Measurements from ENCODE around the gene AEBP2. TPM values are rescaled to one million over a fixed set of nuclear protein-coding genes. Genes with fewer than 3 reads are reported as not detected.

Gene AEBP2
- total RNA-seq, 1 experiment from 2014 or later, result 31.6 TPM

DNA sequence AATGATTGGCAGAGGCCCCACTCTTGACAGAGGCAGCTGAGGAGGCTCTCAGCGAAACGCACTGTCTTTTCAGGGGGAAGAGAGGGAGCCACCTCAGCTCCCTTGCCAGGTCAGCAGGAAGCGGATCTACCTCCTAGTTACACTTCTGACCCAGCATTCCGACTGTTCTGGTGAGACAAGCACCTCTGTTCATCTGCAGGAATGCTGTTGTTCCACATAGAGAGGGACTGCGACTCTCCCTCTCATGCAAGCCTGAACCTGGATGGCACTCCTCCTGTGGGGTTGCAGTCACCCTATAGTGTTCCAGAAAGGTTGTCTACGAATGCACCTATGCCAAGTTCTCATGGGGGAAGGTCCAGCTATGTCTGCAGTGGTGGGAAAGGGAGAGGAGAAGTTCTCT lies 37.1 kb upstream of the AEBP2 start:
- Histone ChIP-seq H3K79me2 (ENCODE audit: low read length) (no peaks in the 10 kb centered on the region), H3K4me1 (ENCODE audit: low read length) (no peaks in the 10 kb centered on the region), H3K36me3 (ENCODE audit: insufficient read depth, low read length) (no peaks in the 10 kb centered on the region), H3K9ac (ENCODE audit: low read length) (no peak overlapping the region), H3K4me3 (ENCODE audit: low read length) (no peak overlapping the region), H3K27me3 (ENCODE audit: low read length) (no peaks in the 10 kb centered on the region), H3K9me3 (ENCODE audit: low read length) (no peaks in the 10 kb centered on the region), H3K9me2 (replicated peaks; ENCODE audit: insufficient read depth, low read length) (no peaks in the 10 kb centered on the region), H3K27ac (ENCODE audit: low read length) (no peak overlapping the region), H3K4me2 (ENCODE audit: low read depth, low read length, poor library complexity, severe bottlenecking) (no peak overlapping the region), H4K20me1 (ENCODE audit: insufficient read depth, low read depth, low read length) (no peaks in the 10 kb centered on the region), H2AFZ (ENCODE audit: low read length) (no peak overlapping the region)
- no peak for DNase-seq

DNA sequence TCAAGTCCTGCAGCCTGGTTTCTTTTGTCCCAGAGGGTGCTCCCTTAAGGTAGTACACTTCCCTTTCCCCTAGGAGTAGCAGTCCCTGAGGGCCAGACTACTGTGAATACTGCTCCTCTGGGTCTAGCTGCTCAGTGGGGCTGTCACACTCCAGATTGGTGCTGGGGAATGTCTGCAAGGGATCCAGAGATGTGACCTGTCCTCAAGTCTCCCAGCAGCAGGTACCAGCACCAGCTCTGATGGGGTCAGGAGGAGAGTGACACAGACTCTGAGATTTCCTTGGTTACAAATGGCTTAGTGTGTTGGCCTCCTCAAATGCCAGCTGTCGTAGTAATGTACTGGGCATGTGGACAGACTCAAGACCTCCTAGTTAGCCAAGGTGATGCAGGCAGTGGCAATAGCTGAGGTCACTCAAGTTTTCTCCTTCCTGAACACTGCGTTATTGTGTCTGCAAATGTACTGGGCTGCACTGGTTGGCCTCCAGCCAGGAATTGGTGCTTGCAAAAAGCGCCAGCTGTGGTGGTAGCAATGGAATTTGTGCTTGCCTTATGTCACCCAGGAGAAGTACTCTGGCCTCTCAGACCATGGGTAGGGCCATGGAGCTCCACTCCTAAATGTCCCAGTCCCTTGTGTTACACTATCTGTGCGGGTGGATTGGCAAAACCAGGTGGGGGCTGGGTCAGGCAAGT lies 36.4 kb upstream of the AEBP2 start:
- H3K79me2 ChIP-seq (ENCODE audit: low read length), result no peaks in the 10 kb centered on the region
- H3K27ac ChIP-seq (ENCODE audit: low read length), result no peak overlapping the region
- no peaks in the 10 kb centered on the region for H3K9me3 ChIP-seq (ENCODE audit: low read length)
- H3K4me1 ChIP-seq (ENCODE audit: low read length), result no peaks in the 10 kb centered on the region
- H3K36me3 ChIP-seq (ENCODE audit: insufficient read depth, low read length), result no peaks in the 10 kb centered on the region
- no peak overlapping the region for H3K4me3 ChIP-seq (ENCODE audit: low read length)
- no peaks in the 10 kb centered on the region for H4K20me1 ChIP-seq (ENCODE audit: insufficient read depth, low read depth, low read length)
- H3K9me2 ChIP-seq (replicated peaks; ENCODE audit: insufficient read depth, low read length), result no peaks in the 10 kb centered on the region
- H3K27me3 ChIP-seq (ENCODE audit: low read length), result no peaks in the 10 kb centered on the region
- no peak for DNase-seq
- no peak overlapping the region for H3K4me2 ChIP-seq (ENCODE audit: low read depth, low read length, poor library complexity, severe bottlenecking)
- no peak overlapping the region for H3K9ac ChIP-seq (ENCODE audit: low read length)
- no peak overlapping the region for H2AFZ ChIP-seq (ENCODE audit: low read length)

DNA sequence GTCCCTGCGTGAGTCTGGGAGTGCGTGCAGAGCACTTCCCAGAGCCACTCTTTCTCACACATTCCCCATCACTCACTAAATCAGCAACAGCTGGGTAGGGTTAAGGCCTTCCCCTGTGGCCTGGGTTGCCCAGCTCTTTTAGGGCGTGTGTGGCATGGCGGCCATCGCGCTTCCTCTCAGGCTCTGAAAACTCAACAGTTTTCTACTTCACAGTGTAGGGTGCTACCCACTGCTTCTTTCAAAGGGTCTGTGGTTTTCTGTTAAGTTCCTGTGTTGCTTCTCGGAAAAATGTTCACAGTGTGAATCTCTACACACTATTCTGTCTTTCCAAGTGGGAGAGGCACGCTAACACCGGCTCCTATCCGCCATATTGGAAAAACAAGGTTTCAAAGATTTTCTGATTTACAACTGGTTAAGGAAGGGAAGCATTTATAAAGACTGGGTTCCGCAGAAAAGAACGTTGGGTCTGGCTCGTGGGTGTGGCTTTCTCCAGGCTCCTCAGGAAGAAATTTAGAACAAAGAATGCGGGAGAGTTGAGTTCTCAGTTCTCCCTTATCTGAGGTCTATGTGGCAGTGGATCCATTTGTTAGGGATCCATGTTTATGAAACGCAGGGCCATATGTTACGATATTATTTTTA lies 34.9 kb upstream of the AEBP2 start:
- Histone ChIP-seq H3K27ac (ENCODE audit: low read length) (no peak overlapping the region), H3K27me3 (ENCODE audit: low read length) (no peaks in the 10 kb centered on the region), H2AFZ (ENCODE audit: low read length) (no peak overlapping the region), H3K4me3 (ENCODE audit: low read length) (no peak overlapping the region), H3K4me1 (ENCODE audit: low read length) (no peaks in the 10 kb centered on the region), H3K36me3 (ENCODE audit: insufficient read depth, low read length) (no peaks in the 10 kb centered on the region), H3K9me2 (replicated peaks; ENCODE audit: insufficient read depth, low read length) (no peaks in the 10 kb centered on the region), H3K9ac (ENCODE audit: low read length) (no peak overlapping the region), H4K20me1 (ENCODE audit: insufficient read depth, low read depth, low read length) (no peaks in the 10 kb centered on the region), H3K79me2 (ENCODE audit: low read length) (no peaks in the 10 kb centered on the region), H3K4me2 (ENCODE audit: low read depth, low read length, poor library complexity, severe bottlenecking) (no peak overlapping the region), H3K9me3 (ENCODE audit: low read length) (no peaks in the 10 kb centered on the region)
- no peak for DNase-seq

DNA sequence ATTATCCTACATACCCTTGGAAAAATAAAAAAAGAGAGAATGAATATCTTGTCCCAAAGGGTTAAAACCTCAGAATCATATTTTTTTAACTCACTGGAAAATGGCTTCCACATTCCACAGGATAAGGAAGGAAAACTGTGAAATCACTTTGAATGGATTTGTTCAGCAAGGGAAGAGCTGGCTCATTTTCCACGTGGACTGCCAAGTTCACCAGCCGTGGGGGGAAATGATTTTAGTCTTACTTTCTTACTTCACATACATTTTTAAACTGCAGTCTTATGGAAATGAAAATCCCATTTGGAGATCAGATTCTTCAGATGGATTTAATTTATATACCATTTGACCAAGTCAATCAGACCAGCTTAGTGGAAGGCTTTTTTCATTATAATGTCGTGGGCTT lies 29.9 kb upstream of the AEBP2 start:
- H3K4me3 ChIP-seq (ENCODE audit: low read length), result no peak overlapping the region
- no peak overlapping the region for H2AFZ ChIP-seq (ENCODE audit: low read length)
- DNase-seq, result no peak
- no peak overlapping the region for H3K4me2 ChIP-seq (ENCODE audit: low read depth, low read length, poor library complexity, severe bottlenecking)
- H3K27ac ChIP-seq (ENCODE audit: low read length), result no peak overlapping the region
- H3K9me3 ChIP-seq (ENCODE audit: low read length), result no peaks in the 10 kb centered on the region
- H4K20me1 ChIP-seq (ENCODE audit: insufficient read depth, low read depth, low read length), result no peaks in the 10 kb centered on the region
- no peak overlapping the region for H3K9ac ChIP-seq (ENCODE audit: low read length)
- H3K9me2 ChIP-seq (replicated peaks; ENCODE audit: insufficient read depth, low read length), result no peaks in the 10 kb centered on the region
- no peaks in the 10 kb centered on the region for H3K4me1 ChIP-seq (ENCODE audit: low read length)
- H3K27me3 ChIP-seq (ENCODE audit: low read length), result no peaks in the 10 kb centered on the region
- H3K36me3 ChIP-seq (ENCODE audit: insufficient read depth, low read length), result no peaks in the 10 kb centered on the region
- no peaks in the 10 kb centered on the region for H3K79me2 ChIP-seq (ENCODE audit: low read length)

DNA sequence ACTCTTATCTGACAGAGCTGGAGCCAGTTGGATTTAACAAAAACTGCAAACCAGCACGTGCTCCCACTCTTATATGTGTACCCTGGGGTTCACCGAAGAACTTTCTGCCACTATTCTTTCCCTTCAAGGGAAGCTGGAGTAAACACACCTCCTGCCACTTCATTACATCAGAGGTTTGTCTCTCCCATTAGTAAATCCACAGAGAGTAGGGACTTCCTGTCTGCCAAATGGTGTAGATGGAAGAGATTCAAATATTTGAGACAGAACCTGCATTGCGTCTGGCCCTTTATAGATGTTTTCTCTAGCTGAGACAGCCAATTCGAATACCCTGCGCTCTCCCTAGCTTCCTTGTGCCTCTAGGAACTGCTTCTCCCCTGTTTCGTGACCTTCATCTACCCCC lies 29.1 kb upstream of the AEBP2 start:
- H3K9me3 ChIP-seq (ENCODE audit: low read length), result no peaks in the 10 kb centered on the region
- H3K4me3 ChIP-seq (ENCODE audit: low read length), result no peak overlapping the region
- no peaks in the 10 kb centered on the region for H4K20me1 ChIP-seq (ENCODE audit: insufficient read depth, low read depth, low read length)

DNA sequence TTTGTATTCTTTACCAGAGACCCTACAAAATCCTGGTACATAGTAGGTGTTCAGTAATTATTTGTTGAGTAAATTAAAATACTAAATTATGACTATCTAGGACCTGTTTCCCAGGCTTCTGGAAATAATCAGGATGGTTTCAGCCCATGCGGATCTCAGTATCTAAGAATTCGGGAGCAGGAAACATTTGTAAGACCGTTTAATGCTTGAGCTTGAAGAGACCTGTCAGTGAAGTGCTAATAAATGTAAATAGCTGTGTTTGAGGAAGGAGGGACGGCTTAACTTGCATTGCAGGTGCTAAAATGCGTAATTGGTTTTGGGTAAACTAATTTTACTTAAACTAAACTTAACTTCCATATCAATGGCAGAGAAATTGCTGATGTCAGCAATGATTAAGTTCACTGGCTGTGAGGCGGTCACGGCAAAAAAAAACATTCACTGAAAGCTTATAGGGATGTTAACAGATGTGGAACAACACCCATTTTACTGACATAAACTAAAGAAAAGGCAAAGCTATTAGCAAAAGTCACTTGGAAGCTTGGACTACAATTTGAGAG lies 28.6 kb upstream of the AEBP2 start:
- no peaks in the 10 kb centered on the region for H3K79me2 ChIP-seq (ENCODE audit: low read length)
- no peak overlapping the region for H3K4me2 ChIP-seq (ENCODE audit: low read depth, low read length, poor library complexity, severe bottlenecking)
- DNase-seq, result no peak
- no peak overlapping the region for H3K4me3 ChIP-seq (ENCODE audit: low read length)
- no peaks in the 10 kb centered on the region for H3K9me2 ChIP-seq (replicated peaks; ENCODE audit: insufficient read depth, low read length)
- H3K27ac ChIP-seq (ENCODE audit: low read length), result no peak overlapping the region
- H3K4me1 ChIP-seq (ENCODE audit: low read length), result no peaks in the 10 kb centered on the region
- no peak overlapping the region for H2AFZ ChIP-seq (ENCODE audit: low read length)
- no peaks in the 10 kb centered on the region for H4K20me1 ChIP-seq (ENCODE audit: insufficient read depth, low read depth, low read length)
- H3K27me3 ChIP-seq (ENCODE audit: low read length), result no peaks in the 10 kb centered on the region
- no peaks in the 10 kb centered on the region for H3K9me3 ChIP-seq (ENCODE audit: low read length)
- H3K9ac ChIP-seq (ENCODE audit: low read length), result no peak overlapping the region
- H3K36me3 ChIP-seq (ENCODE audit: insufficient read depth, low read length), result no peaks in the 10 kb centered on the region

More for the DNA sequence above, 29.1 kb upstream of the AEBP2 start:
- H3K4me1 ChIP-seq (ENCODE audit: low read length), result no peaks in the 10 kb centered on the region
- H3K36me3 ChIP-seq (ENCODE audit: insufficient read depth, low read length), result no peaks in the 10 kb centered on the region
- no peak overlapping the region for H3K9ac ChIP-seq (ENCODE audit: low read length)
- no peak for DNase-seq
- no peaks in the 10 kb centered on the region for H3K9me2 ChIP-seq (replicated peaks; ENCODE audit: insufficient read depth, low read length)
- H3K27ac ChIP-seq (ENCODE audit: low read length), result no peak overlapping the region
- H3K79me2 ChIP-seq (ENCODE audit: low read length), result no peaks in the 10 kb centered on the region
- H2AFZ ChIP-seq (ENCODE audit: low read length), result no peak overlapping the region
- no peak overlapping the region for H3K4me2 ChIP-seq (ENCODE audit: low read depth, low read length, poor library complexity, severe bottlenecking)
- H3K27me3 ChIP-seq (ENCODE audit: low read length), result no peaks in the 10 kb centered on the region

DNA sequence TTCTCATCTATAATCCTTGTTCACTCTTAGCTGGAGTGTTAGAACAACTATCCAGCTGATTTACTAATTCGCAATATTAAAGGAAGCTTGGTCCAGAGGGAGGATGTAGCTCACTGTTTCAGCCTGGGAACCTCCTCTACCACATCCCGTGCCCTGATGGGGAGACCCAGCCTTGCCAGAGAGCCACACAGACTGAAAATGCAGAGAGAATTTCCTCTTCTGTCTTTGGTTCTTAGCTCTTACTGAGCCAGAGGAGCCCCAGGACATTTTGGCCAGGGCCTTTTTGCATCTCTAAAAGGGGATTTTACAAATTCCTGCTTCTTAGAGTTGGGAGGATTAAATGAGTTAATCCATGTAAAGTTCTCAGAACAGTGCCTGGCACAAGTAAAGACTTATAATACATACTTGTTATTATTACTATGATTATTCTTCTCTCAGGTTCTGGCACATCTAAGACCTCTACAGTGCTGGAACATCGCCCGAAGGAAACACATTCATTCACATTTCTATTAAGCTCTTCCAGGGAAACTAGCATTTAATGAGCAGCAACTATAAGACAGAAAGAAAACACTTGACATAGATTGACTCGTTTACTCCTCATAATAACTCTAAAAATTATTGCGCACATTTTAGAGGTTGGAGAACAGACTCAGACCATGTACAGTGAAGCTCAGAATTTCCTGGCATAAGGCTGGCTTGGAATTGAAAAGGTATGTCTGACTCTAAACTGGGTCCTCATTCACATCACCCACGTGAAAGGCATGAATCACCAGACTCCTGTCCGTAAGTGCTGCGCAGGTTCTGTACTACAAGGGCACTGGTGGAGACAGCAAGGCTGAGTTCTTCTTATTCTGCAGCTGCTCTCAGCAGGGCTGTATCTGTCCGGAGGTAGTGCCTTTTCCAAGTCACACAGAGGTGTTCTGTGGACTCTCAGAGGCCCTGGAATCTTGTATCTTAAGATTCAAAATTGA lies 27.8 kb upstream of the AEBP2 start:
- no peak overlapping the region for H3K4me3 ChIP-seq (ENCODE audit: low read length)
- no peak overlapping the region for H3K27ac ChIP-seq (ENCODE audit: low read length)
- no peaks in the 10 kb centered on the region for H4K20me1 ChIP-seq (ENCODE audit: insufficient read depth, low read depth, low read length)
- H3K4me1 ChIP-seq (ENCODE audit: low read length), result no peaks in the 10 kb centered on the region
- H3K9me3 ChIP-seq (ENCODE audit: low read length), result no peaks in the 10 kb centered on the region
- H3K9ac ChIP-seq (ENCODE audit: low read length), result no peak overlapping the region
- no peak overlapping the region for H3K4me2 ChIP-seq (ENCODE audit: low read depth, low read length, poor library complexity, severe bottlenecking)
- H3K9me2 ChIP-seq (replicated peaks; ENCODE audit: insufficient read depth, low read length), result no peaks in the 10 kb centered on the region
- no peaks in the 10 kb centered on the region for H3K36me3 ChIP-seq (ENCODE audit: insufficient read depth, low read length)
- no peaks in the 10 kb centered on the region for H3K79me2 ChIP-seq (ENCODE audit: low read length)
- H3K27me3 ChIP-seq (ENCODE audit: low read length), result no peaks in the 10 kb centered on the region
- no peak for DNase-seq
- H2AFZ ChIP-seq (ENCODE audit: low read length), result no peak overlapping the region

DNA sequence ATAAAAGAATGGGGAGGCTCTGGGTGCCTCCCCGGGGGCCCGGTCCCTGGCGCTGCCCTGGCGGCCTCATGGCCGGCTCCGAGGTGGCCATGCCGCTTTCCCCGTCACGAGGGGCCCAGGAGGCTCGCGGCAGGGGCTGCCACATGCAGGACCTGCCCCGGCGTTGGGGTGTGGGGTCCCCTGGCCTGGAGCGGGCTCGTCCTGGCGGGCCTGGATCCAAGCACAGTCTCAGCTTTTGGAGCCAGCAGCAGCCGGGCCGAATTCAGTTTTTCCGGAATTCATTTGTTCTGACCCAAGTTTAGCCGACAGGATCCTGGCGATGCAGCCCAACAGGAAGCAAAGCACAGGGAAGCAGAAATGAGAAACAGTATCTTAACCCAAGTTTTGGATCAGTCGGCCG lies 26.4 kb upstream of the AEBP2 start:
- Histone ChIP-seq H2AFZ (ENCODE audit: low read length) (no peak overlapping the region), H3K4me2 (ENCODE audit: low read depth, low read length, poor library complexity, severe bottlenecking) (no peak overlapping the region), H3K36me3 (ENCODE audit: insufficient read depth, low read length) (no peaks in the 10 kb centered on the region), H3K9me2 (replicated peaks; ENCODE audit: insufficient read depth, low read length) (no peaks in the 10 kb centered on the region), H3K27ac (ENCODE audit: low read length) (no peak overlapping the region), H3K9ac (ENCODE audit: low read length) (no peak overlapping the region), H3K9me3 (ENCODE audit: low read length) (no peaks in the 10 kb centered on the region), H3K4me3 (ENCODE audit: low read length) (no peak overlapping the region), H4K20me1 (ENCODE audit: insufficient read depth, low read depth, low read length) (no peaks in the 10 kb centered on the region), H3K27me3 (ENCODE audit: low read length) (no peaks in the 10 kb centered on the region), H3K4me1 (ENCODE audit: low read length) (no peaks in the 10 kb centered on the region), H3K79me2 (ENCODE audit: low read length) (no peaks in the 10 kb centered on the region)
- no peak for DNase-seq

Measured in Karpas-422 (cell line).